H1 (cell line): ENCODE results near the gene PLEK. TPM values are rescaled to one million over a fixed set of nuclear protein-coding genes. Genes with fewer than 3 reads are reported as not detected.

Source experiments
- CTCF ChIA-PET: fragments of 300-600 bp; sonication (Branson Sonifier 250); formaldehyde crosslinking; loops from one replicate; lab custom pipeline; 2021; ENCODE audit not compliant: partially characterized antibody; lab: Charles Lee
- POLR2A ChIA-PET: fragments of 300-600 bp; sonication (Branson Sonifier 250); formaldehyde crosslinking; loops from one replicate; lab custom pipeline; 2021; ENCODE audit warnings: inconsistent platforms; ENCODE audit not compliant: partially characterized antibody; lab: Charles Lee
- DNase-seq, 2 experiments: peaks; one replicate each; pipeline versions ENCODE4 v3.0.0 to v3.0.0-alpha.2; 2010 to 2022; ENCODE audit warnings: low spot score in 2 of 2, low read depth in 1 of 2, mixed read lengths in 1 of 2
- FAIRE-seq: peaks from 2 replicates; lab custom pipeline; 2011; peaks lifted over from hg19 to GRCh38; lab: Jason Lieb, UNC
- H2AFZ ChIP-seq: 2 replicates; pipeline ENCODE4 v1.8.1; 2012; ENCODE audit warnings: low read length, inconsistent platforms
- H2AK5ac ChIP-seq: 2 replicates; pipeline ENCODE4 v1.6.1; 2013; ENCODE audit warnings: low read depth, low read length
- H2BK120ac ChIP-seq: replicated peaks from 2 replicates; pipeline ENCODE3; 2013; ENCODE audit warnings: low read depth, low read length, inconsistent platforms
- H2BK12ac ChIP-seq: 2 replicates; pipeline ENCODE4 v1.6.1; 2013; ENCODE audit warnings: low read depth, low read length
- H2BK15ac ChIP-seq: 2 replicates; pipeline ENCODE4 v1.6.1; 2013; ENCODE audit warnings: low read length
- H2BK20ac ChIP-seq: 2 replicates; pipeline ENCODE4 v1.6.1; 2013; ENCODE audit warnings: low read length
- H2BK5ac ChIP-seq: 2 replicates; pipeline ENCODE4 v1.6.1; 2013; ENCODE audit warnings: low read depth, low read length
- H3K14ac ChIP-seq: 2 replicates; pipeline ENCODE4 v1.6.1; 2013; ENCODE audit warnings: inconsistent platforms; ENCODE audit not compliant: insufficient read length
- H3K18ac ChIP-seq: 2 replicates; pipeline ENCODE4 v1.6.1; 2013; ENCODE audit warnings: low read length; ENCODE audit errors: extremely low read depth
- H3K23ac ChIP-seq: 2 replicates; pipeline ENCODE4 v1.6.1; 2013; ENCODE audit warnings: inconsistent platforms; ENCODE audit not compliant: insufficient read length
- H3K23me2 ChIP-seq: 2 replicates; pipeline ENCODE4 v1.6.1; 2013; ENCODE audit warnings: low read depth, low read length
- H3K27ac ChIP-seq: 2 replicates; pipeline ENCODE4 v1.6.1; 2011; ENCODE audit warnings: low read depth, low read length, inconsistent platforms
- H3K27me3 ChIP-seq, 4 experiments: replicated peaks in 1 of 4; 1 replicate in 1 of 4; 2 replicates in 3 of 4; pipeline versions ENCODE4 v1.6.1 to v1.8.1; 2011 to 2013; ENCODE audit warnings: low read length in 3 of 4, mild to moderate bottlenecking in 3 of 4, inconsistent platforms in 2 of 4, mixed read lengths in 2 of 4, moderate library complexity in 1 of 4; ENCODE audit not compliant: control insufficient read depth in 3 of 4, insufficient read depth in 3 of 4; ENCODE audit errors: extremely low read depth in 1 of 4
- H3K36me3 ChIP-seq, 4 experiments: 2 replicates each; pipeline versions ENCODE4 v1.6.1 to v1.8.1; 2011 to 2013; ENCODE audit warnings: mild to moderate bottlenecking in 4 of 4, low read length in 3 of 4, moderate library complexity in 2 of 4, control low read depth in 1 of 4, inconsistent platforms in 1 of 4; ENCODE audit not compliant: insufficient read depth in 4 of 4, control insufficient read depth in 2 of 4
- H3K4ac ChIP-seq: replicated peaks from 2 replicates; pipeline ENCODE3; 2013; ENCODE audit warnings: low read length, low read depth, mixed read lengths, inconsistent platforms; ENCODE audit not compliant: insufficient read length
- H3K4me1 ChIP-seq, 4 experiments: replicated peaks in 1 of 4; 1 replicate in 1 of 4; 2 replicates in 3 of 4; pipeline versions ENCODE4 v1.6.1 to v1.8.1; 2011 to 2013; ENCODE audit warnings: low read length in 3 of 4, inconsistent platforms in 2 of 4, mixed read lengths in 1 of 4; ENCODE audit not compliant: insufficient read depth in 4 of 4, control insufficient read depth in 3 of 4
- H3K4me2 ChIP-seq, 2 experiments: 2 replicates each; pipeline versions ENCODE4 v1.6.1 to v1.8.1; 2011 to 2013; ENCODE audit warnings: low read depth in 2 of 2, low read length in 2 of 2, control low read depth in 1 of 2, inconsistent platforms in 1 of 2, mild to moderate bottlenecking in 1 of 2; ENCODE audit not compliant: insufficient read depth in 1 of 2
- H3K4me3 ChIP-seq, 4 experiments: fragments of 200-600, 300-600 bp in 1 of 4; sonication (generic), shearing (Covaris generic), sonication (Bioruptor Twin) in 1 of 4; 2 replicates each; pipeline versions ENCODE4 v1.5.1 to v1.8.1; 2011 to 2016; ENCODE audit warnings: low read length in 4 of 4, low read depth in 3 of 4, control low read depth in 2 of 4, inconsistent platforms in 2 of 4, mild to moderate bottlenecking in 2 of 4, mixed read lengths in 1 of 4, moderate library complexity in 1 of 4; ENCODE audit not compliant: insufficient read depth in 2 of 4; ENCODE audit errors: extremely low read depth in 1 of 4
- H3K56ac ChIP-seq: replicated peaks from 2 replicates; pipeline ENCODE3; 2013; ENCODE audit warnings: low read depth, mild to moderate bottlenecking, mixed read lengths, low read length, inconsistent platforms; ENCODE audit not compliant: insufficient read length
- H3K79me1 ChIP-seq: 2 replicates; pipeline ENCODE4 v1.6.1; 2013; ENCODE audit warnings: low read depth, low read length, control low read depth
- H3K79me2 ChIP-seq, 2 experiments: 2 replicates each; pipeline versions ENCODE4 v1.6.1 to v1.8.1; 2012 to 2013; ENCODE audit warnings: low read length in 2 of 2, mild to moderate bottlenecking in 2 of 2, inconsistent platforms in 1 of 2; ENCODE audit not compliant: insufficient read depth in 2 of 2, control insufficient read depth in 1 of 2
- H3K9ac ChIP-seq, 4 experiments: replicated peaks in 1 of 4; 1 replicate in 1 of 4; 2 replicates in 3 of 4; pipeline versions ENCODE4 v1.6.1 to v1.8.1; 2011 to 2013; ENCODE audit warnings: low read depth in 3 of 4, low read length in 3 of 4, control low read depth in 2 of 4, mild to moderate bottlenecking in 2 of 4, moderate library complexity in 2 of 4, inconsistent platforms in 1 of 4; ENCODE audit errors: extremely low read depth in 1 of 4
- H3K9me3 ChIP-seq, 2 experiments: 2 replicates each; pipeline versions ENCODE4 v1.6.1 to v1.8.1; 2012 to 2013; ENCODE audit warnings: mild to moderate bottlenecking in 2 of 2, moderate library complexity in 2 of 2, control low read depth in 1 of 2, inconsistent platforms in 1 of 2, low read depth in 1 of 2, low read length in 1 of 2, mixed read lengths in 1 of 2; ENCODE audit not compliant: insufficient read depth in 2 of 2
- H4K20me1 ChIP-seq, 2 experiments: replicated peaks in 1 of 2; 2 replicates each; pipeline versions ENCODE3 to v1.8.1; 2011 to 2013; ENCODE audit warnings: inconsistent platforms in 2 of 2, low read length in 2 of 2, mild to moderate bottlenecking in 1 of 2; ENCODE audit not compliant: insufficient read depth in 2 of 2, control insufficient read depth in 1 of 2
- H4K5ac ChIP-seq: 2 replicates; pipeline ENCODE4 v1.6.1; 2013; ENCODE audit warnings: low read length, low read depth, mixed read lengths, inconsistent platforms; ENCODE audit not compliant: insufficient read length
- H4K8ac ChIP-seq: 2 replicates; pipeline ENCODE4 v1.8.0; 2013; ENCODE audit warnings: mild to moderate bottlenecking, moderate library complexity, low read length, inconsistent platforms; ENCODE audit not compliant: insufficient read depth; ENCODE audit errors: extremely low read depth
- H4K91ac ChIP-seq: replicated peaks from 2 replicates; pipeline ENCODE3; 2013; ENCODE audit warnings: low read length, mixed read lengths, inconsistent platforms; ENCODE audit not compliant: insufficient read length
- BCL11A ChIP-seq, 2 experiments: IDR thresholded peaks; one replicate each; pipeline ENCODE4 v1.6.1; 2011; ENCODE audit warnings: low read depth in 2 of 2, low read length in 2 of 2, mild to moderate bottlenecking in 2 of 2
- CHD1 ChIP-seq: IDR thresholded peaks from 2 replicates; pipeline ENCODE4 v1.6.1; 2012; ENCODE audit warnings: low read depth, low read length, improper control_type of control experiment
- CTBP2 ChIP-seq: IDR thresholded peaks from 2 replicates; pipeline ENCODE4 v1.7.0; 2011; ENCODE audit warnings: borderline replicate concordance, mild to moderate bottlenecking, moderate library complexity, mixed read lengths, low read length; ENCODE audit not compliant: insufficient read depth, insufficient read length
- E2F6 ChIP-seq: IDR thresholded peaks from 2 replicates; pipeline ENCODE4 v1.6.1; 2012; ENCODE audit warnings: inconsistent platforms
- EZH2 ChIP-seq: fragments of 200-600 bp; sonication (generic); IDR thresholded peaks from 2 replicates; pipeline ENCODE4 v1.7.1; 2012; ENCODE audit warnings: low read depth, mild to moderate bottlenecking, moderate library complexity, low read length, inconsistent platforms; ENCODE audit not compliant: severe bottlenecking
- GTF2F1 ChIP-seq: IDR thresholded peaks from 2 replicates; pipeline ENCODE4 v1.6.1; 2012; ENCODE audit warnings: low read depth, low read length, improper control_type of control experiment, borderline replicate concordance
- RAD21 ChIP-seq, 2 experiments: IDR thresholded peaks in 1 of 2; conservative IDR thresholded peaks in 1 of 2; 2 replicates each; pipeline ENCODE4 v1.6.1; 2011; ENCODE audit warnings: low read depth in 2 of 2, low read length in 2 of 2, improper control_type of control experiment in 1 of 2, inconsistent platforms in 1 of 2, mild to moderate bottlenecking in 1 of 2, moderate library complexity in 1 of 2
- RFX5 ChIP-seq: IDR thresholded peaks from 2 replicates; pipeline ENCODE4 v1.6.1; 2011; ENCODE audit warnings: low read depth, low read length, improper control_type of control experiment, borderline replicate concordance
- RXRA ChIP-seq: IDR thresholded peaks from 2 replicates; pipeline ENCODE4 v1.6.1; 2011; ENCODE audit warnings: low read depth, mild to moderate bottlenecking, low read length, moderate library complexity; ENCODE audit not compliant: insufficient read depth
- SAP30 ChIP-seq: fragments of 300-600 bp; sonication (generic); IDR thresholded peaks from 2 replicates; pipeline ENCODE4 v1.7.1; 2012; ENCODE audit warnings: low read length, moderate library complexity, mild to moderate bottlenecking, inconsistent platforms; ENCODE audit not compliant: insufficient read depth, insufficient replicate concordance
- TBP ChIP-seq: IDR thresholded peaks from 2 replicates; pipeline ENCODE4 v1.6.1; 2011; ENCODE audit warnings: low read depth, low read length, improper control_type of control experiment
- WGBS, 2 experiments: shearing (Covaris generic) in 1 of 2; methylation state at CpG; one replicate each; pipeline versions ENCODE4 v1.1.6 to v1.1.7; 2013 to 2015; ENCODE audit warnings: low lambda C conversion rate in 2 of 2, mixed read lengths in 2 of 2, inconsistent platforms in 1 of 2, low coverage in 1 of 2, missing lambda C conversion rate in 1 of 2; ENCODE audit not compliant: insufficient replicate concordance in 2 of 2, insufficient coverage in 1 of 2, insufficient read length in 1 of 2; ENCODE audit errors: extremely low coverage in 1 of 2, missing lambda C conversion rate in 1 of 2; 5-methylcytosine and 5-hydroxymethylcytosine counted together
- polyA plus RNA-seq, 7 experiments: library from polyadenylated mRNA; depleted of rRNA in 3 of 7; stranded (reverse) in 5 of 7; unstranded in 2 of 7; fragments of >200 nt in 5 of 7; fragments of 200-250 nt in 2 of 7; gene quantifications; 1 replicate in 5 of 7; 2 replicates in 1 of 7; 4 replicates in 1 of 7; pipeline versions ENCODE4 v1.2.1 to v1.2.3, GENCODE V29; 2011 to 2013; ENCODE audit warnings: missing spikeins in 2 of 7, mixed read lengths in 2 of 7
- total RNA-seq: library from RNA; stranded (reverse); fragmentation: NEBNext Ultra II Directional; extraction: Animal tissue kit (Norgen Biotek cat#: 25700); gene quantifications from 2 replicates; pipeline ENCODE4 v1.2.1, GENCODE V29; 2021

The PLEK gene
- total and polyA plus RNA-seq, 2 of the 8 experiments (the other 6 are each of a cell fraction or from before 2014, with no cell fraction given): not detected

GRCh38 chr2:68441994-68442322 lies 76.9 kb downstream of the PLEK start:
- Histone ChIP-seq H3K27me3 (no peaks in the 10 kb centered on the region), H2BK15ac (no peak overlapping the region), H2AFZ (no peak overlapping the region), H2BK12ac (no peak overlapping the region), H3K27ac (no peak overlapping the region), H2BK120ac (no peak overlapping the region), H4K8ac (no peak overlapping the region), H3K9me3 (no peaks in the 10 kb centered on the region), H3K4ac (no peak overlapping the region), H3K79me2 (no peaks in the 10 kb centered on the region), H2BK20ac (no peak overlapping the region), H2BK5ac (no peak overlapping the region), H3K4me1 (no peaks in the 10 kb centered on the region), H4K20me1 (no peaks in the 10 kb centered on the region), H4K5ac (no peak overlapping the region), H3K56ac (no peak overlapping the region), H4K91ac (no peak overlapping the region), H3K14ac (no peak overlapping the region), H3K4me2 (no peak overlapping the region), H3K79me1 (no peaks in the 10 kb centered on the region), H3K23me2 (no peaks in the 10 kb centered on the region), H3K23ac (no peak overlapping the region), H3K36me3 (no peaks in the 10 kb centered on the region), H2AK5ac (no peak overlapping the region), H3K18ac (no peak overlapping the region), H3K4me3 (no peak overlapping the region), H3K9ac (no peak overlapping the region)
- POLR2A ChIA-PET: no interaction called here
- 91% methylated on average over 2 of the region's 2 CpGs; no CpG with 5 or more reads in 1 of the 2 experiments for WGBS, 2 experiments
- FAIRE-seq: no peak
- DNase-seq: no peak
- CTCF ChIA-PET: interaction anchor here (0.6 to 6.1 kb wide), 30 partner anchors 9 to 322 kb away, joined by 3 to 51 read pairs (median 5); partner anchors contain the start of genes APLF, FBXO48 and PLEK
- TF ChIP-seq E2F6: no peak
- TF ChIP-seq RAD21 (IDR thresholded peaks at IDR 0.05 in 1 of 2, conservative IDR thresholded peaks at IDR 0.05 in 1 of 2; ENCODE audit: low read depth in 2 of 2, low read length in 2 of 2): no peak
- TF ChIP-seq SAP30: no peak
- TF ChIP-seq TBP: no peak
- TF ChIP-seq CTBP2: no peak
- TF ChIP-seq CHD1: no peak
- TF ChIP-seq GTF2F1: no peak
- no peak for TF ChIP-seq EZH2
- no peak for TF ChIP-seq RFX5
- no peak for TF ChIP-seq BCL11A (IDR thresholded peaks at IDR 0.05; ENCODE audit: low read depth in 2 of 2, low read length in 2 of 2)
- no peak for TF ChIP-seq RXRA
